NT2/D1 (cell line): ENCODE measurements around the gene VN1R4.

ENCODE experiments used
- SUZ12 ChIP-seq: IDR thresholded peaks from 2 replicates; pipeline ENCODE4 v1.6.1; 2011; ENCODE audit not compliant: insufficient read length, insufficient read depth; ENCODE audit errors: extremely low read depth
- YY1 ChIP-seq: IDR thresholded peaks from 2 replicates; pipeline ENCODE4 v1.6.1; 2011; ENCODE audit not compliant: insufficient read length, insufficient read depth
- ZNF274 ChIP-seq: IDR thresholded peaks from 2 replicates; pipeline ENCODE4 v1.6.1; 2011; ENCODE audit warnings: mild to moderate bottlenecking, low read depth, low read length

DNA sequence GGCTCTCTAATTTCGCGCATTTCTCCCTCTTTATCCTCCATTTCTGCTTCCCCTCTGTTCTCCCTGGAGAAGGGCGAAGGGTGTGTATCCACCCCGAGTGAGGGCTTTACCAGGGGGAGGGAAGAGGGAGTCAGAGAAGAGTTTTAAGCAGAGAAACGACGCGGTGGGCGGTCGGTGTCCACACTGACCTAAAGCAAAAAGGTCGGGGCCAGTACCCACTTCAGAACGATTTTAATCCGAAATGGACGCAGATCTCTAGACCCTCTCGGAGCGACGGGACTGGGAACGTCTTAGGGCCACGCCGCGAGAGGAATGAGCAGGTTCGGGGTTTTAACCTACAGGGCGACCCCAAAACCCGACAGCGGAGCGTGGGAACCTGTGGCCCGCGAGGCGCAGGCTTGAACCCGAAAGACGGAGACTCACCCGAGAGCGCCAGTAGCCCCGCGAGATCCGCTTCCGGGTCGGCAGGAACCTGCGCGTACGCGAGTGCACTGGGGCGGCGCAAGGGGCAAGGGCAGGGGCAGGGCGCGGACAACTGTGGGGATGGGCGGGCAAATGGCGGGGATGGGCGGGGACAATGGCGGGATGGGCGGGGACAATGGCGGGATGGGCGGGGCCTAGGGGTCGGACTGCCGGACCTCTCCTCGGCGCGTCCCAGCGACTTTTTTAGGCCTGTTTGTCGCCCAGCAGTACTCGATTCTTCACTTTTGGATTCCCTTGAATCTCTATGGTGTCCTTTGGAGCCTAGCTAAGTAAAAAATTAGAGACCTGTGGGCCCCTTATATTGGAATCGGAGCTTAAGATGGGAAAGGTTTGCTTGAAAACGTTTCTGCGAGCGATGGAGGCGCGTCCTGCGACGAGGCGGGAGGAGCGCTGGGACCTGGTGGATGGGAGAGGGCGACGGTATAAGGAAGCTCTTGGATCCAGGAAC, 12.8 kb downstream of the VN1R4 start, which contains the start of gene ZNF677:
- TF ChIP-seq YY1: no peak
- TF ChIP-seq SUZ12: no peak
- no peak for TF ChIP-seq ZNF274
